GM19043 (cell line): ENCODE measurements around the gene SPTLC3.
"Not testable (repeated sequence)": the region's sequence is repeated elsewhere in the genome, so short reads cannot be mapped to it uniquely, and the experiment has no call there.

Experiments used
- ATAC-seq: cut with Tn5 transposase; IDR thresholded peaks from one replicate; pipeline ENCODE4 v1.9.1; 2021; ENCODE audit warnings: low read depth; ENCODE audit not compliant: unreplicated experiment

The SPTLC3 gene

DNA sequence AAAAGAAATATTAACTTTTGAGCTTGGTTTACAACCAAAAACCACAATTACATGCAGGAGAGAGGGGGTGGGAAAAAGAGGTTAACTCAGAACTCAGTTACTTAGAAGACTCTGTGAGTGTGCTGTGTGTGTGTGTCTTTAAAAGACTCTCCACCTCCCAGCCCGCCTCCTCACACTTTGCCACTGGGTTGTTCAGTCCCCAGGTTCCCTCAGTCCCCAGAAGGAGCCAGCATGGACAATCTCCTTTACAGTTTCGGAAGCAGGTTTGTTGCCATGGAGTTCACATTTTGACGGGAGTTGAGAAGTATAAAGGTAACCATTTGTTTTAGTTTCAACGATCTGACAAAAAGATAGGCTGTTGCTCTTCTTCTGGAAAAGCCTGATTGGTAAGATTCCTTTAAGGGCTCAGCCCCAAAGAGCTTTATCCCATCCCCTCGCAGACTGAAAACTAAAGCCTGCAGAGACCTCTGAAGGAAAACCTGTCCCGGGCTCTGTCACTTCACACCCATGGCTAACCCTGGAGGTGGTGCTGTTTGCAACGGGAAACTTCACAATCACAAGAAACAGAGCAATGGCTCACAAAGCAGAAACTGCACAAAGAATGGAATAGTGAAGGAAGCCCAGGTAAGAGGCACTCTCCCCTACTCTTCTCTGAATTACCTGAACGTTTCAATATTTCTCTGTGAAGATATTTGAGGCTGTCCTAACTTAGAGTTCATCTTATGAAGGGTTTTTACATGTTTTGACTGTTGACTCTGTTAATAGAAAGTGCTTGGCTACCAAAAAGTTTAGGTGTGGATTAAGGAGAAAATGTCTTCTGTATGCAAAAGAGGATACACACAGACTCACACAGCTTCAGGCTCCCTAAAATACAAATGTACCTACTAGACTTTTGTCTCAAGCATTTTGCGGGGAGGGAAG lies at the start of gene SPTLC3:
Gene SPTLC3, plus strand, starts transcription at position 212 of the 921 bp plus-strand sequence. Its CDS starts 296 bp downstream, at position 508.
- peak; percentile 16 for ATAC-seq

DNA sequence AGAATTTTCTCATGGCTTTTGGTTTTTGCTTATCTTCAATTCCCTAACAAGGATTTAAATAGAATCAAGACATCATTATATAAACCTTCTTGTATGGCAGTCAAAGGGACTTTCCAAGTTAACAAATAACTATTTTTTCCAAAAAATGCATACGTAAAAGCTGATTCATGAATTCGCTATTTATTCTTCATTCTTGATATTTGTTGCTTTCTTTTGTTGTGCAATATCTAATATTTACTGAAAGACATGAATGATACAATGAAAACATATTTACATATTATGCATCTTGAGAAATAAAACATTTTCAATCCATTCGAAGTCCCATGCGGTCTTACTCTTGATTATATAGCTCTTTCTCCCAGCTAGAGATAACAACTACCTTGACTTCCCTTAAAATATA lies 47.0 kb upstream of the SPTLC3 start:
- ATAC-seq = no peak

DNA sequence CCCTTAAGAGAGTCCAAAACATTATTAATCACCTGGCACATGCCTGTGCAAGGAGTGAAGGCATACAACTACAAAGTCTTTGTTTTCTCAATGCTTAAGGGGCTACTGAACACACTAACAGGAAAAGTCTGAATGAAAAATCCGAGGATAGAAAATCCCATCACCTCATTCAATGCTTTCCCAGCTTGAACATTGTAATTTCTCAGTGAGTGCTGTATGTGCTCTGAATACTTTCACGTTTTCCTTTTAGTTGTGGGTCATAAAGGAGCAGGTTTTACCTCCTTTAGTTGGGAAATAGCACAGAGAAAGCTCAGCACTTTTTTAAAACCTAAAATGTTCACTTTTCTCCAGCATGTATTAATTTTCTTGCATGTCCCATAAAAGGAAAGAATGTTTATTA lies 45.9 kb upstream of the SPTLC3 start:
- ATAC-seq = no peak

DNA sequence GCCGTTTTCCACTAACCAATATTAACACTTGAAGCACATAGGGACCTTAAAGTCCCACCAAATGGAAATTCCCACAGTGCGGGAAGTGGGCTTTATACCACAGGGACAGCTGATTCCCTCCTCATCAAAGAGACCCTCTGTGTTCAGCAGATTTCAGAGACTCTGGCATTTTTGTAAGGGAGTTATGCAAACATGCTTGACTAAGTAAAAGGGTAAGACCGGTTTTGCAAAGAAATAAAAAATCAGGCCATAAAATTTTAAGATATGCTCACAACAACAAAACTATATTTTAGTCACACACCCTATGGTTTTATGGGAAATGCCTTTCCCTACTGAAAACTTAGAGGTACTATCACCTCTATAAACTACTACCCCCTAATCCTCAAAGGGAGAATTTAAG lies 45.4 kb upstream of the SPTLC3 start:
- no peak for ATAC-seq

DNA sequence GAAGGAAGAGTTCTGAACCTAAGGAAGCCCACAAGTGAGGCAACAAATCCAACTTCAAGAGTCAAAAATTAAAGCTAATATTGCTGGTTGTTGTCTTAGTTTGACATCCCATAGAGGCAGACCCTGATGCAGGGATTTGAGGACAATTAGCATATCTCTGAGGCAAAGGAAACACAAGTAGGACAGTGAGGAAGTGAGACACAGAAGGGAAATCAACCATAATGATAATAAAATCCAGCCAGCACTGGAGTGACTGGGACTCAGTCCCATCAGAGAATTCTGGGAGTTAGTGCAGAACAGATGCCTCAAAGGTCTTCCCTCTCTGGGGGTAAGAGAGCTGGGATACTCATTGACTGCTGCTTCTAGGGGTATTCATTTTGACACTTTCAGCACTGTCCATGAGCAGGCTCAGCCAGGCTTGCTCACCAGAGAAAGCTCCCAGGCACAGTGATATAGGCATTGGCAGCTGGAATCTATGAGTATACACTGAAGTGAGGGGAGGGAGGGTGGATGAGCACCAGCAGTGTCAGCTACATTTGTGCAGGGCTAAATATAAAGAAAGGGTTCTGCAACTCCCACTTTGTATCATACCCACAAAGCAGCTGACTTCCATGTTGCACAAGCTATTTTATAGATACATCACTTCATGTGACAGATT lies 43.4 kb upstream of the SPTLC3 start:
- ATAC-seq = no peak

DNA sequence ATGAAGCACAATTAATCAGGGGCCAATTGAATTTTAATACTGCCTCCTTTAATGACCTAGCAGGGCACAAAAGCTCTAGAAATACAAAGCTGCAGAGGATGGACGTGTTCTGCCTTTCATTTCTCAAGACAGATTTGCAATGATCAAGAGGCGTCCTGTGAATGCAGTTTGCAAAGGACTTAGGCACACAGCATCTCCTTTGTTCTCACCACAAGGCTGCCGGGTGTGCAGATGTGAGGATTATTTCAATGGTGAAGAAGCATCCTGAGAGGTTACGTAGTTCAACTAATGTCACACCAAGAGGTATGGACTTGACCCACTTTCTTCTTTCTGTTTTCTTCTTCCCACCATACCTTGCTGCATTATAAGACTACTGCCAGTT lies 42.9 kb upstream of the SPTLC3 start:
- no peak for ATAC-seq

GRCh38 chr20:12966468-12967085 lies 42.2 kb upstream of the SPTLC3 start:
- ATAC-seq = no peak

DNA sequence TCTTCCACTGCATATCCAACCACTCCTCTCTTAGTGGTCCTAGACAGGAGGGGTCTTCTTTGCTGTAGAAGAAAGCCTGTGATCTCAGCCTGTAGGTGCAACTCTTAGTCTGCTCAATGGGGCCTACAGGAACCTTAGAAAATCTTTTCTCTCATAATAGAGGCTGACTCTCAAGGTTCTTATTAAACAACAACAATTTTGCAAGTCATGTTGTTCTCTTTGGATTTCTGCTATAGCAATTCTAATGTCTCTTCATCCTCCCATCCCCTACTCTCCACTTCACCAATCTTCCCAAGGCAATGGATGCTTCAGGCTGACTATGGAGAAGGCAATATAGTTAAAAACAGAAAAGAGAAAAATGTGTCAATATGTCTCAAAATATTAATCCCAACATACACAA lies 40.8 kb upstream of the SPTLC3 start:
- ATAC-seq = no peak

GRCh38 chr20:12968472-12968871 lies 40.3 kb upstream of the SPTLC3 start:
- no peak for ATAC-seq

DNA sequence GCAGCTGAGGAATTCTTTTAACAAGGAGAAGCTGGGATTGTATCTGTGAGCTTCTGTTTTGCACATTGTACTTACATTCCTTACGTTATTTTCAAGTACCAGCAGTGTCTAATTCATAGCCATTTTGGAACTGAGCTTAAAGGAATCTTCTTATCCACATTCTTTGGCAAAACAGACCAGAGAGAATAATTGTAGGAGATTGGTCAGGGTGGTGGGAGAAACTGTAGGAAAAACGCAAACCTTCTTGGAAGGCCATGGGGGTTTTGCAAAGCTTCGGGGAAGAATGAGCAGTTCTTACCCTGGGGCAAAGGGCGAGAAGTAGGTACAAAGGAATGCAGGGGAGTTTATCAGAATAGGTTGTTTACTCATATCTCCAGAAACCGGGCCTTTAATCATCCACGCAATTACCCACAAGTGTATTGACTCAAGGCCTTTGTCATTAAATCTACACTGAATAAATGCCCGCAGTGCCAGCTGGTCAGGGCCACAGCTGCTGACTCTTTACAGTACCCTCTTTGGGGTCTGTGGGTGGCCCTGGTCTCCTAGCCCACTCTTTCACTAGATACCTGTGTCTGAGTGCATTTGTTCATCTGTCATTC lies 39.6 kb upstream of the SPTLC3 start:
- no peak for ATAC-seq

GRCh38 chr20:12970372-12970821 lies 38.4 kb upstream of the SPTLC3 start:
- ATAC-seq = no peak

DNA sequence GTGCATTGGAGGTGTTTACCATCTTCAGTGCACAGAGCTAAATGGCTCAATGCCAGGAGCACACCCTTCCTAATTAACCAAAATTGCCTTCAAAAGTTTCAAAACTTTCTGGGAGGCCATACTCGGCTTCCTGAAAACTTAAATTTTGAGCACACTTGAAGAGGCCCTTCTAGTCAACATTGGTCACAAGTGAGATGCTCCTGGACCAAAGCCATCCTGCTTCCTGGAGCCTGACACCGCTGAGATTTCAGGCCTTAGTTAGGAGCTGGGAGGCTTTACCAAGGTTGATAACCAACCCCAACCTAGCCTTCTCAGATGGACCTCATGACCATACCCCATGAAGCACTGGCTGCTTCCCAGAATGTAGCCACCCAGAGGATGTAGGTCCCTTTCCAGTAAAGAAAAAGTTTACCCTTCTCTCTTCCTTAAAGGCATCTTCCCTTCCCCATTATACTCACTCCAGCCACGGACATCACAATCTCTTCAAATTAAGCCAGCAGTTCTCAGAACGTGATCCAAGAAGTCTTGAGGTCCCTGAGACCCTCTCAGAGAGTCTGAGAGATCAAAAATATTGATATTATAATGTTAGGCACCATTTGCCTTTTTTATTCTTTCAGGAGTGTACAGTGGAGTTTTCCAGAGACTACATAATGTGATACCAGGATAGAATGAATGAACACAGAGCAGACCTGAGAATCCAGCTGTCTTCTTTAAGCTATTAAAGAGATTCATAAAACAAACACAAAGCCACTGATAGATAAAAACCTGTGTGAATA lies 32.8 kb upstream of the SPTLC3 start:
- no peak for ATAC-seq

GRCh38 chr20:12976720-12977309 lies 32.0 kb upstream of the SPTLC3 start:
- no peak for ATAC-seq

- no peak for ATAC-seq
These were observed 31.2 kb upstream of the SPTLC3 start for GRCh38 chr20:12977328-12978125.

GRCh38 chr20:12978126-12978394 lies 30.7 kb upstream of the SPTLC3 start:
- no peak for ATAC-seq

DNA sequence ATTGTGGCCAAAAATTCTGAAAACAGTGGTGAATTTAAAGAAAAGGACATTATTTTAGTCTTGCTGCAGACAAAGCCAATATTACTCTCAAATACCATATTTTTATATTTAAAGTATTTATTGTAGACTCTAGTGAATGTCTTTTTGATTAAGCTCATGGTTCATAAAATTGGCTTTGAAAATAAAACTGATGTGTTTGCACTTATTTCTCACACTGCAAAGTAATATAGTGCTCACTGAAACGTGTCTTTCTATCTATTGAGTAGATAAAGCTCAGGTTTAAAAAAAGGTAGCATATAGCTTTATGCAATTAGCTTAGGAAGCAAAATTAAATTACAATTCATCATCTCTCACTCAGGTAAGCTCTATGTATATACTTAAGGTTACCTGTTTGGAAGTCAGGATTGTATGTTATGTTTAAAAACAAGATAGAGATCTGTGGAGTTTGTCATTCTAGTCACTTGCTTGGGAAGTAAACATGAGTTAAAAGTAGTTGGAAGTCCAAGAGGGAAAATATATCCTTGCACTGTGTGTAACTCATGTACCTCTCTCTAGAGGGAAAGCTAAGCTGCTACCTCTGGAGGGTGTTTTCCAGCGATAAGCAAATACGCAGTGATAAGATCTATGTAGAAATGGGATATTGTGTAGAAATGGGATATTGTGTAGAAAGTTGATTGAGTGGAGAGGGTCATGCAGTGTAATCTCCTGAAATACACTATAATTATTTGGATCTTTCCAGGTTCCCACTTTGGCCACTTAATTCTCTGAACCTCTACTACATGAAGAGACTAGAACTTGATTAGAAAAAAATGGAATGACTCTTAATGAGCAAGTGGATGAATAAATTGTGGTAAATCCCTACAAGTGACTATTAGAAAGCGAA lies 29.9 kb upstream of the SPTLC3 start:
- no peak for ATAC-seq

- not testable (repeated sequence) for ATAC-seq
These were observed 29.1 kb upstream of the SPTLC3 start for GRCh38 chr20:12979713-12980112.

DNA sequence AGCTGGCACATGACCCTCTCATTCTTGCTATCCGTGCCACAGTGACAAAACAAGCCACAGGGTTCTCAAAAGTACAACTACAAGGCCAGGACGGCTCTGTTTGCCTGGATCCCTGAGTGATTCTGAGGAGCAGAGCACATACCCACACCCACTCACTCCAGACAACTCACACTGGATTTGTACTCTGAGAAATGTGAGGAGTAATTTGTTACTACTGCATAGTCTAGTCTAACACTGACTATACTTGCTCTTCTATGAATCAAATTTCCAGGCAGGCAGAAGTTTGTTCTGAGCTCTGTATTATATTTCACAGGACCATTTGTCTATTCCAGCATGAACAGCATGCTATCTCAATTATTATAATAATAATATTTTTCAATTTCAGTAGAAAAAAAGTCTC lies 26.7 kb upstream of the SPTLC3 start:
- ATAC-seq = no peak
